ENCODE measurements around the gene SELENOW.
"Not testable (repeated sequence)": the region's sequence is repeated elsewhere in the genome, so short reads cannot be mapped to it uniquely, and the experiment has no call there.

Gene SELENOW

GRCh38 chr19:47756953-47757608 lies 21.4 kb upstream of the SELENOW start:
- DNase-seq (ENCODE audit: low spot score), result no peak

DNA sequence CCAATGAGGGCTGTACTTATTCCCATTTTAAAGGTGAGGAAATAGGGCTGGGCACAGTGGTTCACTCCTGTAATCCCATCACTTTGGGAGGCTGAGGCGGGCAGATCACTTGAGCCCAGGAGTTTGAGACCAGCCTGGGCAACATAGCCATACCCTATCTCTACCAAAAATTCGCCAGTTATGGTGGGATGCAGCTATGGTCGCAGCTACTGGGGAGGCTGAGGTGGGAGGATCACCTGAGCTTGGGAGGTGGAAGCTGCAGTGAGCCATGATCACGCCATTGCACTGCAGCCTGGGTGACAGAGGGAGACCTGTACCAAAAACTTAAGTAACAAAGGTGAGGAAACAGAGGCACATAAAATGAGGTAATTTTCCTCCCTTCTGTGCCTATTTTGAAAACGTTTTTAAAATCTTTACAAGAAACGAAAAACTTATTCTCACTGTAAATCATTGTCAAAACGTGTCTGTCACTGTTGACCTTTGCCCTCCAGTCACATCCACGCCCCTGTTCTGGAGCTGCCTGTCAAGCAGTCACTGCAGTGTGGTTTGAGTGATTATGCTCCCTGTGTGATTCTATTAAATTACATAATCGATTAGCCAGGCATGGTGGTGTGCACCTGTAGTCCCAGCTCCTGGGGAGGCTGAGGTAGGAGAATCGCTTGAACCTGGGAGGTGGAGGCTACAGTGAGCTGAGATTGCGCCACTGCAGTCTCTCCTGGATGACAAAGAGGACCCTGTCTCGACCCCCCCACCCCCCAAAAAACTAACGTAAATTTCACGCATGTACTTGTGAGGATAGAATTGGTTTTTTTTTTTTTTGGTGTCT lies 20.7 kb upstream of the SELENOW start:
- DNase-seq (ENCODE audit: low spot score), result no peak

GRCh38 chr19:47758443-47758804 lies 20.1 kb upstream of the SELENOW start:
- DNase-seq (ENCODE audit: low spot score), result no peak

DNA sequence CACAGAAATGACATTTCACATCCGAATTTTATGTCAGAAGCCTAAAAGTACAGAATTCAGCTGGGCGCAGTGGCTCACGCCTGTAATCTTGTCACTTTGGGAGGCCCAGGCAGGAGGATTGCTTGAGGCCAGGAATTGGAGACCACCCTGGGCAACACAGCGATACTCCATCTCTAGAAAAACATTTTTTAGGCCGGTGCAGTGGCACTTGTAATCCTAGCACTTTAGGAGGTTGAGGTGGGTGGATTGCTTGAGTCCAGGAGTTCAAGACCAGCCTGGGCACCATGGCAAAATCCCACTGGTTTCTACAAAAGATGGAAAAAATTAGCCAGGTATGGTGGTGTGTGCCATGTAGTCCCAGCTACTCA lies 17.9 kb upstream of the SELENOW start:
- DNase-seq (ENCODE audit: low spot score), result no peak

GRCh38 chr19:47761566-47761965 lies 16.9 kb upstream of the SELENOW start:
- no peak for DNase-seq (ENCODE audit: low spot score)

GRCh38 chr19:47762151-47762550 lies 16.4 kb upstream of the SELENOW start:
- DNase-seq (ENCODE audit: low spot score), result no peak

GRCh38 chr19:47762615-47763308 lies 15.7 kb upstream of the SELENOW start:
- no peak for DNase-seq (ENCODE audit: low spot score)

DNA sequence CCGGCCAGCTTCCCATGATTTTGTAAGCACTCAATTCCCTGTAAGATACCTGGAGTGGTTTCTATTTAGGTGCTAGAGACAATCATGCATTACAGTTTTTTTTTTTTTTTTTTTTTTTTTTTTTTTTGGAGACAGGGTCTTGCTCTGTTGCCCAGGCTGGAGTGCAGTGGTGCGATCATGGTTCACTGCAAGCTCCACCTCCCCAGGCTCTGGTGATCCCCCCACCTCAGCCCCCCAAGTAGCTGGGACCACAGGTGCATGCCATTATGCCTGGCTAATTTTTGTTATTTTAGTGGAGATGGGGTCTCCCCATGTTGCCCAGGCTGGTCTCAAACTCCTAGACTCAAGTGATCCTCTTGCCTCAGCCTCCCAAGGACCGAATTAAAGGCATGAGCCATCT lies 13.8 kb upstream of the SELENOW start:
- DNase-seq (ENCODE audit: low spot score), result not testable (repeated sequence)

DNA sequence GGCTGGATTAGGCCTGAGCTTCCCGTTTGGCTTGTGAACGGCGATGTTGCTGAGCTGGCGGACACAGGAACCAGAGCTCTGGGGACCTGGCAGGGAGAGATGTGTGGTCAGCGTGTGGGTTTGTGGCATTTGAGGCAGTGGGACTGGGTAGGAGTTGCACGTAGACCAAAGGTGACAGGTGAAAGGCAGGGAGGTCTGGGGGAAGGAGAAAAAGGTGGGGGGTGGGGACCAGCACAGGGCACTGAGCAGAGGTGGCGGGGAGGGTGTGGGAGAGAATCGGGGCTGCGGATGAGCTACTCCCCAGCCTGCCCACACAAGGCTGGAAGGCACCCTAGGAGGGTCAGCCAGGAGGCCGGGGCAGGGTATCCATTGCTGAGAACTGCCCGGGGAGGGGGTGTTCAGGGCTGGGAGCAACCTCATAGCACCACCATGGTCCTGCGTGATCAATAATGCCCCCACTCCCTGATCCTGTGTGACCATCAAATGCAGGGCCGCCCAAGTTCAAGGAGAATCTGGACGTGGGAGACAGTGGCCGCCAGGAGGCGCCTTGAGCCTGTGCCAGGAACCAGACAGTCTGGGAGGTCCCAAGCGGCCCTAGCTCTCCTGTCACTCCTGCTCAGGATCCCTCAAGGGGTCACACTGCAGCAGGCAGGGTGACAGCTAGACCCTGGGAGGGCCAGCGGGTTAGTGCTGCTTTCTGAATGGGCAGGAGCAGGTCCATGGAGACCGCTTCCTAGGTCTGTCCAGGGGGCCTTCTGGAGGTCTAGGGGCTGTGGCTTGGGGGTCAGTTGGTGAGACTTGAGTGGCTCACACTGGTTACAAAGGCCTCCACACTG lies 12.8 kb upstream of the SELENOW start:
- peak; percentile 76 for DNase-seq (ENCODE audit: low spot score)

DNA sequence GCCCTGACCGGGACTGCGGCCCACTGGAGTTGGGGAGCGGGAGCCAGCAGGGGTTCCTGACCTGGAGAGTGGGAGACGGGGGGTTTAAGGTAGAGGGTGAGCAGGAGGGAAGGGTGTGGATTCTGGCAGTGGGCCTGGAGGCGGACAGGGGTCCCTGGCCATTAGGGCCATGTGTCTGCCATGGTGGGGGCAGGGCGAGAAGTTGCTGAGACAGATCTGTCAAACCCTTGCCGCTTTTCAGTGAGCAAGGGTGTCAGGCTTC lies 12.2 kb upstream of the SELENOW start:
- DNase-seq (ENCODE audit: low spot score), result no peak

- no peak for DNase-seq (ENCODE audit: low spot score)
Observed at GRCh38 chr19:47766670-47767069, 11.8 kb upstream of the SELENOW start.

- DNase-seq (ENCODE audit: low spot score), result no peak
Observed at GRCh38 chr19:47767349-47767748, 11.2 kb upstream of the SELENOW start.

GRCh38 chr19:47768604-47769003 lies 9.9 kb upstream of the SELENOW start:
- no peak for DNase-seq (ENCODE audit: low spot score)

- DNase-seq (ENCODE audit: low spot score), result no peak
Observed at GRCh38 chr19:47769534-47769933, 9.0 kb upstream of the SELENOW start.

DNA sequence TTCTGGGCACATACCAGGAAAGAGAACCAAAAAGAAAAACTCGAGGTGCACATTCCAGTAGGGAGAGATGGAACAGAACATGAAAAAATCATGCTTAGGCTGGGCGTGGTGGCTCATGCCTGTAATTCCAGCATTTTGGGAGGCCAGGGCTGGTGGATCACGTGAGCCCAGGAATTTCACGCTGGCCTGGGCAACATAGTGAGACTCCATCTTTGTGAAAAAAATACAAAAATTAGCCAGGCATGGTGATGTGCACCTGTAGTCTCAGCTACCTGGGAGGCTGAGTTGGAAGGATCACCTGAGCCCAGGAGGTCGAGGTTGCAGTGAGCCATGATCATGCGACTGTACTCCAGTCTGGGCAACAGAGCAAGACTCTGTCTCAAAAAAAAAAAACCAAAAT lies 7.2 kb upstream of the SELENOW start:
- DNase-seq (ENCODE audit: low spot score), result not testable (repeated sequence)

GRCh38 chr19:47776568-47776967 lies 1.9 kb upstream of the SELENOW start:
- DNase-seq (ENCODE audit: low spot score), result no peak

DNA sequence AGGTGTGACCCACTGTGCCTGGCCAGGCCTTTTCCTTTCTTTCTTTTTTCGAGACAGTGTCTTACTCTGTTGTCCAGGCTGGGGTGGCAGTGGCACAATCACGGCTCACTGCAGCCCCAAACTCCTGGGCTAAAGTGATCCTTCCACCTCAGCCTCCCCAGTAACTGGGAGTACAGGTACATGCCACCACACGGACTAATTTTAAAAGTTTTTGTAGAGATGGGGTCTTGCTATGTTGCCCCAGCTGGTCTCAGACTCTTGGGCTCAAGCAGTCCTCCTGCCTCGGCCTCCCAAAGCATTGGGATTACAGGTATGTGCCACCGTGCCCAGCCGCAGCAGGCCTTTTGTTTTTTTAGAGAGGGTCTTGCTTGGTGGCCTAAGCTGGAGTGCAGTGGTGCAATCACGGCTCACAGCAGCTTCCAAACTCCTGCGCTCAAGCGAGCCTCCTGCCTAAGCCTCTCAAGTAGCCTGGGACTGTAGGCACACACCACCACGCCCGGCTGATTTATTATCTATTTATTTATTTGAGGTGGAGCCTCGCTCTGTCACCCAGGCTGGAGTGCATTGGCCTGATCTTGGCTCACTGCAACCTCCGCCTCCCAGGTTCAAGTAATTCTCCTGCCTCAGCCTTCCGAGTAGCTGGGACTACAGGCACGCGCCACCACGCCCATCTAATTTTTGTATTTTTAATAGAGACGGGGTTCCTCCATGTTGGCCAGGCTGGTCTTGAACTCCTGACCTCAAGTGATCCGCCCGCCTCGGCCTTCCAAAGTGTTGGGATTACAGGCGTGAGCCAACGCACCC lies 1.1 kb upstream of the SELENOW start:
- not testable (repeated sequence) for DNase-seq (ENCODE audit: low spot score)

DNA sequence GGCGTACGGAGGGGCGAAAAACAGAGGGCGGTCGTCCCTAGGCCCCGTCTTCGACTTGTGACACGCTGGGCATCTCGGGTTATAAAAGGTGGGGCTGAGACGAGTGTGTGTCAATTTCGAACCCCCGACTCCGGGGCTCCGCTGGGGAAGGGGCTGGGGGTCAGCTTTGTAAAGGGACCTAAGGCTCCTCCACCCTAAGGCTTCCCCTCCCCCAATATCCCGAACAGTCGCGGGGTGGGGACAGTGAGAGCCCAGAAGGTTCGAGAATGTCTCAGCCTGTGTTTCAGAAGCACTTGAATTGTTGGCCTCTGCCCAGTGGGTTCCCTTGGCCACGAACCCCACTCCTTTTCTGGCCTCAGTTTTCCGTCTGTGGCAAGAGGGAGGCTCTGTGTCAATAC lies 450 bp downstream of the SELENOW start:
- DNase-seq (ENCODE audit: low spot score), result peak; percentile 73

DNA sequence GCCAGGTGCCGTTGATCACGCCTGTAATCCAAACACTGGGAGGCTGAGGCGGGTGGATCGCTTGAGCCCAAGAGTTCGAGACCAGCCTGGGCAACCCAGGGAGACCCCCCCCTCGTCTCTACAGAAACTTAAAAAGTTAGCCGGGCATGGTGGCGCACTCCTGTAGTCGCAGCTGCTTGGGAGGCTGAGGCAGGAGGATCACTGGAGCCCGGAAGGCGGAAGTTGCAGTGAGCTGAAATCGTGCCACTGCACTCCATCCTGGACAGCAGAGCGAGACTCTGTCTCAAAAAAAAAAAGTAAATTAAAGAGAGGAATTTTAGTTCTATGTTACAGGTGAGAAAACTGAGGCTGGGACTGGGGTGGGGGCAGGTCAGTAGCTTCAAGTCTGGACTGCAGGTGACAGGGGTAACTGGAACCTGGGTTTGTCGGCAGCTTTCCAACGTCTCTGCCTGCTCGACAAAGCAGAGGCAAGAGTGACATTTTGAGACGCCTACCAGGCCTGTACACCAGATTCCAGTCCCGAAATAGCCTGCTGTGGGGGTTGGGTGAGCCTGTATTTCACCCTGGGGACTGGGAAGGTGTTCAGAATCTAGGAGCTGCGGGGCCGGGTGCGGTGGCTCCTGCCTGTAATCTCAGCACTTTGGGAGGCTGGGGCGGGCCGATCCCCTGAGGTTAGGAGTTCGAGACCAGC lies 1.2 kb downstream of the SELENOW start:
- peak; percentile 57 for DNase-seq (ENCODE audit: low spot score)

GRCh38 chr19:47780215-47780551 lies 1.7 kb downstream of the SELENOW start:
- DNase-seq (ENCODE audit: low spot score), result no peak

- peak; percentile 79 for DNase-seq (ENCODE audit: low spot score)
Observed at GRCh38 chr19:47781590-47782262, 3.2 kb downstream of the SELENOW start.
